Endothelial cell (in vitro differentiated cells): ENCODE measurements around the gene ATG7. TPM values are rescaled to one million over a fixed set of nuclear protein-coding genes. Genes with fewer than 3 reads are reported as not detected.

ENCODE experiments used
- DNase-seq: peaks from one replicate; pipeline ENCODE4 v3.0.0; 2021; ENCODE audit warnings: low spot score
- H3K27ac Mint-ChIP-seq: one replicate; pipeline ENCODE4 v1.8.0; 2021; ENCODE audit warnings: mixed read lengths, inconsistent platforms; ENCODE audit not compliant: unreplicated experiment
- H3K27me3 Mint-ChIP-seq: one replicate; pipeline ENCODE4 v1.8.0; 2021; ENCODE audit warnings: mild to moderate bottlenecking, moderate library complexity, mixed read lengths, inconsistent platforms; ENCODE audit not compliant: unreplicated experiment
- H3K36me3 Mint-ChIP-seq: one replicate; pipeline ENCODE4 v1.8.0; 2021; ENCODE audit warnings: mild to moderate bottlenecking, low read depth, mixed read lengths, inconsistent platforms; ENCODE audit not compliant: unreplicated experiment
- H3K4me1 Mint-ChIP-seq: one replicate; pipeline ENCODE4 v1.8.0; 2021; ENCODE audit warnings: mild to moderate bottlenecking, mixed read lengths, inconsistent platforms; ENCODE audit not compliant: unreplicated experiment
- H3K4me3 Mint-ChIP-seq: one replicate; pipeline ENCODE4 v1.8.0; 2021; ENCODE audit warnings: mild to moderate bottlenecking, mixed read lengths, inconsistent platforms; ENCODE audit not compliant: unreplicated experiment
- H3K9me3 Mint-ChIP-seq: one replicate; pipeline ENCODE4 v1.8.0; 2021; ENCODE audit warnings: mixed read lengths, inconsistent platforms; ENCODE audit not compliant: unreplicated experiment
- total RNA-seq: library from RNA; stranded (reverse); fragmentation: NEBNext Ultra II Directional; extraction: Animal tissue kit (Norgen Biotek cat#: 25700); gene quantifications from one replicate; pipeline ENCODE4 v1.2.1, GENCODE V29; 2021; ENCODE audit not compliant: unreplicated experiment
- TF ChIP-seq, protein P1 (sequence below): fragments of 200-600 bp; sonication (generic); IDR thresholded peaks from one replicate; pipeline ENCODE4 v1.5.0; 2021; ENCODE audit warnings: antibody characterized with exemption; ENCODE audit not compliant: unreplicated experiment

ATG7 gene
- total RNA-seq, 1 donor from 2014 or later: 30.6 TPM

DNA sequence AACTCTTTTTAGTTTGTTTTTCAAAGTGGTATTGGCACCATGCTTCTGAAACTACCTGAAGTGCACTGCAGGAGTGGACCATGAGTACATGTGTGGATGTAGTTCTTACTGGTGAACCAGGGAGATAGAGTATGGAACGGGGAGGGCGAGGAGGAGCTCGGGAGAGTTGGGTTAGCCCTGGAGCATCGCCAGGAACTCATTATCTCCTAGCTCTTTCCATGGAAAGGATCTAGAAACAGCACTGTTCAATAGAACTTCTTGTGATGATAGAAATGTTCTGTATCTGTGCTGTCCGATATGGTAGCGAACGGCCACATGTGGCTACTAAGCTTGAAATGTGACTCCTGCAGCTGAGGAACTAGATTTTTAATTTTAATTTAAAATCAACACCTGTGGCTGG is 324.2 kb downstream of the ATG7 start:
- Mint-ChIP-seq H3K36me3 (peaks cover 62% of the 10 kb centered on the region), H3K4me3 (peak overlapping the region; percentile 28), H3K27ac (no peak overlapping the region), H3K9me3 (peaks cover 5% of the 10 kb centered on the region), H3K27me3 (peaks cover 16% of the 10 kb centered on the region), H3K4me1 (peaks cover 66% of the 10 kb centered on the region)
- no peak for DNase-seq
- TF ChIP-seq, protein P1, sequence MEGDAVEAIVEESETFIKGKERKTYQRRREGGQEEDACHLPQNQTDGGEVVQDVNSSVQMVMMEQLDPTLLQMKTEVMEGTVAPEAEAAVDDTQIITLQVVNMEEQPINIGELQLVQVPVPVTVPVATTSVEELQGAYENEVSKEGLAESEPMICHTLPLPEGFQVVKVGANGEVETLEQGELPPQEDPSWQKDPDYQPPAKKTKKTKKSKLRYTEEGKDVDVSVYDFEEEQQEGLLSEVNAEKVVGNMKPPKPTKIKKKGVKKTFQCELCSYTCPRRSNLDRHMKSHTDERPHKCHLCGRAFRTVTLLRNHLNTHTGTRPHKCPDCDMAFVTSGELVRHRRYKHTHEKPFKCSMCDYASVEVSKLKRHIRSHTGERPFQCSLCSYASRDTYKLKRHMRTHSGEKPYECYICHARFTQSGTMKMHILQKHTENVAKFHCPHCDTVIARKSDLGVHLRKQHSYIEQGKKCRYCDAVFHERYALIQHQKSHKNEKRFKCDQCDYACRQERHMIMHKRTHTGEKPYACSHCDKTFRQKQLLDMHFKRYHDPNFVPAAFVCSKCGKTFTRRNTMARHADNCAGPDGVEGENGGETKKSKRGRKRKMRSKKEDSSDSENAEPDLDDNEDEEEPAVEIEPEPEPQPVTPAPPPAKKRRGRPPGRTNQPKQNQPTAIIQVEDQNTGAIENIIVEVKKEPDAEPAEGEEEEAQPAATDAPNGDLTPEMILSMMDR: no peak

DNA sequence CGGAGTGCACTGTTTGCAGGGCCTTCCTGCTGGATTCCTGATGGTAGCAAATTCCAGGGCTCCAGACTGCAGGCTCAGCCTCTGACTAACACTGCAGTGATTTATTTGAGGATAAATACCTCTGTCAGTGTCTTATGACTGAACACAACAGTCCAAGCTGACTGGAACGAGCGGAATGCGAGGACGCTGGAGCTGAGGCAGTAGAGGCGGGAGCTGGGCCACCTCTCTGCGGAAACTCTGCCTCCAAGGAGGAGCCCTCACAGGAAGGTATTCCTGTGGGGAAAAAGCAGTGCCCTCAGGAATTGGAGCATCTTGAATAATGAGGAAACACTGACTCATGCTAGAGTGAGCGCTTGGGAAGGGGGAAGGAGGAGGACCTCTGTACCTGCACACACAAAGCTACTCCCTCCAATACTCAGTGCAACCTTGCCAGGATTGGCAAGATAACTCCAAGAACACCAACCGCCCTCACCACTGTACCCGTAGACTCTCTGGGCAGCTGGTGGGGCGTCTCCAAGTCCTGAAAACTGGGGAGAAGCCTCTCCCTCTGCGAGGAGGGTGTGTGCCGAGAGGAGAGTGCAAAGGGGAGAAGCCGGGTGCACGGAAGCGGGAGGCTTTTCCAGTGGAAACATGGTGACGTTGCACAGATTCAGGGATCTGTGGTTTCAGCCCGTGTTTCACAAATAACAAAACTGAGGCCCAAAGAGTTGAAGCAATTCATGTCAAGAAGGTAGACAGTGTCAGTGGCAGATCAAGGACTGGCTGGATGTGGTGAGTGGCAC is 328.5 kb downstream of the ATG7 start:
- Mint-ChIP-seq H3K36me3 (peaks cover 56% of the 10 kb centered on the region), H3K4me1 (peaks cover 52% of the 10 kb centered on the region), H3K27ac (peak overlapping the region; percentile 85), H3K4me3 (peak overlapping the region; percentile 14), H3K9me3 (peaks cover 5% of the 10 kb centered on the region), H3K27me3 (peaks cover 14% of the 10 kb centered on the region)
- DNase-seq: peak; percentile 63
- TF ChIP-seq, protein P1: no peak

DNA sequence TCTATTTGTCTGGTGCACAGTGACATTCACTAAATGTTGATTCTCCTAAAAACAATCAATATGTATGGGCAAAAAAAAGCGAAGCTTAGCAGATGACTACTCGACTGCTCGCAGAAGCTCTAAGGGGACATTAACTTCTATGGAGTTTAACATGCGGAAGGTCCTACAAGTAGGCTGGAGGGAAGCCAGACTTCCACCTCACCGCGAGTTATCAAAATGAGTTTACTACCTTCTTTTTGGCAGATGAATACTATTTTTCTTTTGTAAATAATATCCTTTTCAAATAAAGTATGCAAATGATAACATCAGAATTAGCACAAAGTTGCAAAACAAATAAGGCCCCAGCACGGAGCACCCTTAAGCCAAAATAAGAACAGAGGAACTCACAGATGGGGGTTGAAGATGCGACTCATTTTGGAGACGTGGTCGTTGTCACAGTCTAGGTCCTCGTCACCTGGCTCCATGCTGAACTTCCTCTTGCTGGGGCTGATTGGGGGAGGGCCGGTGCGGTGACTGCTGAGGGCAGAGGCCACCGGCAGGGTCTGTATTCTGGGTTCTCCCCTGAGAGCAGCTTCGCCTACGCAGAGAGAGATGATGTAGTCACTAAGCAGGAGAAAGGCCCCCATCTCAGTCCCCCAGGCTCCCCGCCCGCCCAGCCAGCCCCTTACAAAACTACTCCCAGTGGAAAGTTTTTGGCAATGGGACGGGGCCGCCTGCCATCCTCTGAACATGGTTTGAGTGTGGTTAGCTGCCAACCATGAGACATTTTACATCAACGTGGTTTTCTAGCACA is 329.4 kb downstream of the ATG7 start:
- Mint-ChIP-seq H3K27ac (peak overlapping the region; percentile 91), H3K27me3 (peaks cover 17% of the 10 kb centered on the region), H3K9me3 (peaks cover 5% of the 10 kb centered on the region), H3K4me1 (peaks cover 55% of the 10 kb centered on the region), H3K4me3 (peak overlapping the region; percentile 14), H3K36me3 (peaks cover 55% of the 10 kb centered on the region)
- TF ChIP-seq, protein P1: no peak
- no peak for DNase-seq

DNA sequence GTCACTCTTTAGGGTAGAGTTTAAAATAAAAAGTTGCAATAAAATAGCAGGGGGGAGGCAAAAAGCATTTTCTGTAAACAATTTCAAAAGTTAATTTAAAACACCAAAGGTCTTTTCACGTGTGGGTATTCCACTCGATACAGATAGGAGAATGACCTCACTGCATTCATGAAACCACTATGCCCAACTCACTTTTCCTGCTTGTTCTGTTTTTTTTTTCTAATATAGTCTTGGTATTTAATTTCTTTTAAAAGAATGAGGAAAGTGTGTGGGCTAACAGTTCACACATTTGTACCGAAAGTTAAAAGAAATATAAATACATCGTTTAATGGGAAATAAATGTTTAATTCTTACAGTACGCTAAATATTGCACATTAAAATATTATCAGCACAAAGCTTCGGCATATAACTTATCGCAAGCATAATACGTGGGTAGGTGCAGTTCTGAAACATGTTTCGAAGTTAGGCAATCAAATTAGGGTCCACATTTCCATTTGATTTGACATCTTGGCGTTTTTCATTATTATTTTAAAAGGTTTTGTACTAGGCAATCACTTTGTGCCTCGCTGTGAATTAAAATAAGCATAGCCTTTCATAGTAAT is 330.1 kb downstream of the ATG7 start:
- TF ChIP-seq, protein P1: no peak
- H3K27me3 Mint-ChIP-seq: peaks cover 17% of the 10 kb centered on the region
- no peak overlapping the region for H3K4me3 Mint-ChIP-seq
- peak overlapping the region; percentile 91 for H3K27ac Mint-ChIP-seq
- peaks cover 48% of the 10 kb centered on the region for H3K36me3 Mint-ChIP-seq
- peaks cover 5% of the 10 kb centered on the region for H3K9me3 Mint-ChIP-seq
- H3K4me1 Mint-ChIP-seq: peaks cover 58% of the 10 kb centered on the region
- no peak for DNase-seq
